ENCODE results near the gene KRT24. TPM values are rescaled to one million over a fixed set of nuclear protein-coding genes. Genes with fewer than 3 reads are reported as not detected.

The KRT24 gene
- total and polyA plus RNA-seq, 2 donors (not counting 1 experiment from before 2014, with no cell fraction given): not detected

- no peak overlapping the region for H3K27ac ChIP-seq (ENCODE audit: insufficient read depth, low read length)
- H3K36me3 ChIP-seq (ENCODE audit: control insufficient read depth, insufficient read depth, low read length): no peaks in the 10 kb centered on the region
- H2AFZ ChIP-seq (ENCODE audit: low read length): no peak overlapping the region
- no peaks in the 10 kb centered on the region for H3K4me1 ChIP-seq (ENCODE audit: control insufficient read depth, extremely low read depth, insufficient read depth, low read length)
- no peaks in the 10 kb centered on the region for H3K9me3 ChIP-seq (ENCODE audit: control insufficient read depth, insufficient read depth, low read depth, low read length)
- H3K27me3 ChIP-seq (ENCODE audit: control insufficient read depth, insufficient read depth, low read length): peaks cover 9% of the 10 kb centered on the region
- H3K9ac ChIP-seq (ENCODE audit: insufficient read depth, low read length): no peak overlapping the region
- DNase-seq (ENCODE audit: low read depth in 2 of 2): no peak
- no peak overlapping the region for H3K4me2 ChIP-seq (ENCODE audit: extremely low read depth, insufficient read depth, low read length)
- no peaks in the 10 kb centered on the region for H4K20me1 ChIP-seq (ENCODE audit: control insufficient read depth, extremely low read depth, insufficient read depth, low read length)
- TF ChIP-seq, protein P1, sequence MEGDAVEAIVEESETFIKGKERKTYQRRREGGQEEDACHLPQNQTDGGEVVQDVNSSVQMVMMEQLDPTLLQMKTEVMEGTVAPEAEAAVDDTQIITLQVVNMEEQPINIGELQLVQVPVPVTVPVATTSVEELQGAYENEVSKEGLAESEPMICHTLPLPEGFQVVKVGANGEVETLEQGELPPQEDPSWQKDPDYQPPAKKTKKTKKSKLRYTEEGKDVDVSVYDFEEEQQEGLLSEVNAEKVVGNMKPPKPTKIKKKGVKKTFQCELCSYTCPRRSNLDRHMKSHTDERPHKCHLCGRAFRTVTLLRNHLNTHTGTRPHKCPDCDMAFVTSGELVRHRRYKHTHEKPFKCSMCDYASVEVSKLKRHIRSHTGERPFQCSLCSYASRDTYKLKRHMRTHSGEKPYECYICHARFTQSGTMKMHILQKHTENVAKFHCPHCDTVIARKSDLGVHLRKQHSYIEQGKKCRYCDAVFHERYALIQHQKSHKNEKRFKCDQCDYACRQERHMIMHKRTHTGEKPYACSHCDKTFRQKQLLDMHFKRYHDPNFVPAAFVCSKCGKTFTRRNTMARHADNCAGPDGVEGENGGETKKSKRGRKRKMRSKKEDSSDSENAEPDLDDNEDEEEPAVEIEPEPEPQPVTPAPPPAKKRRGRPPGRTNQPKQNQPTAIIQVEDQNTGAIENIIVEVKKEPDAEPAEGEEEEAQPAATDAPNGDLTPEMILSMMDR (conservative IDR thresholded peaks at IDR 0.05 in 1 of 2, IDR thresholded peaks at IDR 0.05 in 1 of 2; ENCODE audit: low read depth in 1 of 2, low read length in 2 of 2): no peak
- TF ChIP-seq EZH2 (IDR thresholded peaks at IDR 0.05; ENCODE audit: low read length, missing control alignments): no peak
- no peaks in the 10 kb centered on the region for H3K79me2 ChIP-seq (ENCODE audit: control insufficient read depth, insufficient read depth, low read length)
- no peak overlapping the region for H3K4me3 ChIP-seq (replicated peaks in 1 of 4; ENCODE audit: control extremely low read depth in 1 of 4, insufficient read depth in 1 of 4, low read depth in 3 of 4, low read length in 4 of 4)
These were observed 30.9 kb downstream of the KRT24 start for GRCh38 chr17:40672654-40673053.

DNA sequence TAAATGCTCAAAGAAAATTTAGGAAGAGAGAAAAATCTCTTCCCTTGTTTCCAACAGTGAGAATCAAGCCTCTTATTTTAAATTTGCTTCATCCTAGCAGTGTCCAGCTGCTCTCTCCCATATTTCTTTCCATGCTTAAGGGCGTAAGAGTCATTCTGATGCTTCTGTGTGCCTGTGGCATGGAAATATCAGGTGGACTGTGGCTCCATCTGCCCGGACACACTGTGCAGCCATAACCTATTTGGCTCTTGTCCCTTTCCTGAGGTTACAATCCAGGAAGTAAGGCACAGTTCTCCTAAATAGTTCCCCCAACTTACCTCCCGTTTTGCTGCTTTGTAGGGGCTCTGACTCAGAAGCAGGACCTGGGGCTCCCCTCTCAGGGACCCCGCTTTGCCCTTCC, 32.3 kb downstream of the KRT24 start:
- Histone ChIP-seq H4K20me1 (ENCODE audit: control insufficient read depth, extremely low read depth, insufficient read depth, low read length) (no peaks in the 10 kb centered on the region), H3K9ac (ENCODE audit: insufficient read depth, low read length) (no peak overlapping the region), H3K4me1 (ENCODE audit: control insufficient read depth, extremely low read depth, insufficient read depth, low read length) (no peaks in the 10 kb centered on the region), H3K4me2 (ENCODE audit: extremely low read depth, insufficient read depth, low read length) (no peak overlapping the region), H3K4me3 (replicated peaks in 1 of 4; ENCODE audit: control extremely low read depth in 1 of 4, insufficient read depth in 1 of 4, low read depth in 3 of 4, low read length in 4 of 4) (no peak overlapping the region), H2AFZ (ENCODE audit: low read length) (no peak overlapping the region), H3K36me3 (ENCODE audit: control insufficient read depth, insufficient read depth, low read length) (no peaks in the 10 kb centered on the region), H3K9me3 (ENCODE audit: control insufficient read depth, insufficient read depth, low read depth, low read length) (no peaks in the 10 kb centered on the region), H3K79me2 (ENCODE audit: control insufficient read depth, insufficient read depth, low read length) (no peaks in the 10 kb centered on the region), H3K27ac (ENCODE audit: insufficient read depth, low read length) (no peak overlapping the region), H3K27me3 (ENCODE audit: control insufficient read depth, insufficient read depth, low read length) (peaks cover 9% of the 10 kb centered on the region)
- DNase-seq (ENCODE audit: low read depth in 2 of 2): no peak
- TF ChIP-seq, protein P1 (conservative IDR thresholded peaks at IDR 0.05 in 1 of 2, IDR thresholded peaks at IDR 0.05 in 1 of 2; ENCODE audit: low read depth in 1 of 2, low read length in 2 of 2): no peak
- no peak for TF ChIP-seq EZH2 (IDR thresholded peaks at IDR 0.05; ENCODE audit: low read length, missing control alignments)

- H3K4me1 ChIP-seq (ENCODE audit: control insufficient read depth, extremely low read depth, insufficient read depth, low read length): no peaks in the 10 kb centered on the region
- H3K9me3 ChIP-seq (ENCODE audit: control insufficient read depth, insufficient read depth, low read depth, low read length): no peaks in the 10 kb centered on the region
- no peak overlapping the region for H2AFZ ChIP-seq (ENCODE audit: low read length)
- H3K27ac ChIP-seq (ENCODE audit: insufficient read depth, low read length): no peak overlapping the region
- H3K27me3 ChIP-seq (ENCODE audit: control insufficient read depth, insufficient read depth, low read length): peaks cover 18% of the 10 kb centered on the region
- H3K9ac ChIP-seq (ENCODE audit: insufficient read depth, low read length): no peak overlapping the region
- H3K79me2 ChIP-seq (ENCODE audit: control insufficient read depth, insufficient read depth, low read length): no peaks in the 10 kb centered on the region
- H3K4me3 ChIP-seq (replicated peaks in 1 of 4; ENCODE audit: control extremely low read depth in 1 of 4, insufficient read depth in 1 of 4, low read depth in 3 of 4, low read length in 4 of 4): no peak overlapping the region
- no peak overlapping the region for H3K4me2 ChIP-seq (ENCODE audit: extremely low read depth, insufficient read depth, low read length)
- H4K20me1 ChIP-seq (ENCODE audit: control insufficient read depth, extremely low read depth, insufficient read depth, low read length): no peaks in the 10 kb centered on the region
- H3K36me3 ChIP-seq (ENCODE audit: control insufficient read depth, insufficient read depth, low read length): no peaks in the 10 kb centered on the region
- no peak for TF ChIP-seq EZH2 (IDR thresholded peaks at IDR 0.05; ENCODE audit: low read length, missing control alignments)
- TF ChIP-seq, protein P1 (conservative IDR thresholded peaks at IDR 0.05 in 1 of 2, IDR thresholded peaks at IDR 0.05 in 1 of 2; ENCODE audit: low read depth in 1 of 2, low read length in 2 of 2): no peak
- DNase-seq (ENCODE audit: low read depth in 2 of 2): no peak
These were observed 37.2 kb downstream of the KRT24 start for GRCh38 chr17:40666331-40666730.

Data from fibroblast of lung (primary cell).